ENCODE measurements around the gene DNAJB11.
A peak's percentile ranks its signal among the peaks of the same experiment; 100 is the strongest.

Gene DNAJB11

GRCh38 chr3:186532598-186533072 lies 37.9 kb upstream of the DNAJB11 start:
- Histone ChIP-seq H3K4me3 (ENCODE audit: low read length) (no peak overlapping the region), H4K5ac (ENCODE audit: low read length) (no peak overlapping the region), H3K79me2 (ENCODE audit: control insufficient read depth, insufficient read depth, low read length) (no peaks in the 10 kb centered on the region), H3K4me2 (ENCODE audit: low read length) (no peak overlapping the region), H2BK120ac (ENCODE audit: low read depth, low read length) (no peak overlapping the region), H3K9ac (ENCODE audit: low read length) (no peak overlapping the region), H3K36me3 (ENCODE audit: control insufficient read depth, insufficient read depth, low read length) (no peaks in the 10 kb centered on the region), H3K4me1 (ENCODE audit: control insufficient read depth, low read depth, low read length) (peaks cover 2% of the 10 kb centered on the region), H2BK5ac (ENCODE audit: low read length) (no peak overlapping the region), H3K4ac (ENCODE audit: low read depth, low read length) (no peak overlapping the region), H3K79me1 (ENCODE audit: low read length) (no peaks in the 10 kb centered on the region), H3K23ac (ENCODE audit: low read length) (no peak overlapping the region), H2AK5ac (ENCODE audit: low read length) (no peak overlapping the region), H3K18ac (ENCODE audit: low read length) (no peak overlapping the region), H3K56ac (ENCODE audit: low read length) (no peak overlapping the region), H3K27me3 (ENCODE audit: insufficient read depth, low read length, poor library complexity) (no peaks in the 10 kb centered on the region), H3K27ac (ENCODE audit: low read depth, low read length) (no peak overlapping the region), H4K8ac (ENCODE audit: low read depth, low read length) (no peak overlapping the region), H2BK15ac (replicated peaks; ENCODE audit: low read depth) (no peak overlapping the region)
- peak; percentile 49 for DNase-seq
- no CpG with 5 or more reads among the region's 1 CpG for WGBS (ENCODE audit: extremely low coverage, insufficient coverage, low lambda C conversion rate)

DNA sequence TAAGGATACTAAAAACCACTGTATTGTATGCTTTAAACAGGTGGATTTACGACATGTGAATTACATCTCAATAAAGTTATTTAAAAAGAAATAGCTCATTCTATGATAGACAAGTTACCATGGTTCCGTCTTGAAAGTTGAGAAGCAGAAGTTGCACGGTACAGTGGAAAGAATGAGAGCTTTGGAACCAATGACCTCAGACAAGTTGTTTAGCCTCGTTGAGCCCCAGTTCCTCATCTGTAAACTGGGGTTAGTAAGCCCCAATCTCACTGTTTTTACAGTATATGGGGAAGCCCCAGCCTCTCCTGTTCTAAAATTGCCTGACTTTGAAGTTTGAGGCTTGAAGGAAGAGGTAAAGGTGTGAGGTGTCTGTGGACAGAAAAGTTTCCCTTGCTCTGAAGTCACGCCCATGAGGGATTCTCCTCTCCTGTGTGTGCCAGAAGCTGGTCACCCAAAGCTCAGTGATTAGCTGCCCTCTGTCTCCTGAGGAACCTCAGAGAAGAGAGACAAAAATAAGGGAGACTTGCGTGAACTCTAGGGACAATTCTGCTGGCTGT lies 36.3 kb upstream of the DNAJB11 start:
- H3K27me3 ChIP-seq (ENCODE audit: insufficient read depth, low read length, poor library complexity): no peaks in the 10 kb centered on the region
- no peak overlapping the region for H3K27ac ChIP-seq (ENCODE audit: low read depth, low read length)
- H2BK5ac ChIP-seq (ENCODE audit: low read length): no peak overlapping the region
- H3K23ac ChIP-seq (ENCODE audit: low read length): peak overlapping the region; percentile 53
- no peak overlapping the region for H3K4me3 ChIP-seq (ENCODE audit: low read length)
- no peak overlapping the region for H2BK120ac ChIP-seq (ENCODE audit: low read depth, low read length)
- no peak overlapping the region for H2AK5ac ChIP-seq (ENCODE audit: low read length)
- peaks cover 2% of the 10 kb centered on the region for H3K4me1 ChIP-seq (ENCODE audit: control insufficient read depth, low read depth, low read length)
- H4K8ac ChIP-seq (ENCODE audit: low read depth, low read length): no peak overlapping the region
- no peak overlapping the region for H3K4me2 ChIP-seq (ENCODE audit: low read length)
- no CpG with 5 or more reads among the region's 6 CpGs for WGBS (ENCODE audit: extremely low coverage, insufficient coverage, low lambda C conversion rate)
- H3K79me1 ChIP-seq (ENCODE audit: low read length): no peaks in the 10 kb centered on the region
- no peaks in the 10 kb centered on the region for H3K79me2 ChIP-seq (ENCODE audit: control insufficient read depth, insufficient read depth, low read length)
- H4K5ac ChIP-seq (ENCODE audit: low read length): no peak overlapping the region
- no peak overlapping the region for H3K9ac ChIP-seq (ENCODE audit: low read length)
- H2BK15ac ChIP-seq (replicated peaks; ENCODE audit: low read depth): no peak overlapping the region
- no peak for DNase-seq
- H3K56ac ChIP-seq (ENCODE audit: low read length): no peak overlapping the region
- H3K4ac ChIP-seq (ENCODE audit: low read depth, low read length): no peak overlapping the region
- H3K18ac ChIP-seq (ENCODE audit: low read length): no peak overlapping the region
- H3K36me3 ChIP-seq (ENCODE audit: control insufficient read depth, insufficient read depth, low read length): no peaks in the 10 kb centered on the region

- no peaks in the 10 kb centered on the region for H3K79me2 ChIP-seq (ENCODE audit: control insufficient read depth, insufficient read depth, low read length)
- no peak overlapping the region for H3K9ac ChIP-seq (ENCODE audit: low read length)
Measured at GRCh38 chr3:186536883-186537844, 33.4 kb upstream of the DNAJB11 start.

DNA sequence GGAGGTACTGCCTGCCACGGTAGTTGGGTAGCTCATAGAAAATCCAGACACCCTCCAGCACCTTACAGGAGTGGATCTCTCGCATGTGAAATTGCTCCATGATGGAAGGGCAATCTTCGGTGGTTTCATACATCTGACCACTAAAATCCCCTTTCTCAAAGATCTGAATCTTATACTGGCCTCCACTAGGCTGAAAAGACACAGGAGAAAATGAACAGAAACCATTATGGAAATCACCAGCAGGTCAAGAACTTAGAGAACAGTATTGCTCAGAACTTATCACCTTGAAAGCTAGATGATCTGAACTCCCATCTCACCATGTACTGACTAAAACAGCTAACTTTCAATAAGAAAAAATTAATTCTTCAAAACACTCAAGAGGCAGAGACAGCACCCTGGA lies 31.7 kb upstream of the DNAJB11 start:
- Histone ChIP-seq H4K8ac (ENCODE audit: low read depth, low read length) (no peak overlapping the region), H3K4me1 (ENCODE audit: control insufficient read depth, low read depth, low read length) (no peaks in the 10 kb centered on the region), H3K4ac (ENCODE audit: low read depth, low read length) (no peak overlapping the region), H4K5ac (ENCODE audit: low read length) (no peak overlapping the region), H3K36me3 (ENCODE audit: control insufficient read depth, insufficient read depth, low read length) (no peaks in the 10 kb centered on the region), H3K23ac (ENCODE audit: low read length) (no peak overlapping the region), H2BK120ac (ENCODE audit: low read depth, low read length) (no peak overlapping the region), H3K79me2 (ENCODE audit: control insufficient read depth, insufficient read depth, low read length) (no peaks in the 10 kb centered on the region), H3K9ac (ENCODE audit: low read length) (no peak overlapping the region), H3K4me2 (ENCODE audit: low read length) (no peak overlapping the region), H3K27me3 (ENCODE audit: insufficient read depth, low read length, poor library complexity) (no peaks in the 10 kb centered on the region), H2BK5ac (ENCODE audit: low read length) (no peak overlapping the region), H2BK15ac (replicated peaks; ENCODE audit: low read depth) (no peak overlapping the region), H3K79me1 (ENCODE audit: low read length) (no peaks in the 10 kb centered on the region), H3K4me3 (ENCODE audit: low read length) (no peak overlapping the region), H3K18ac (ENCODE audit: low read length) (no peak overlapping the region), H3K27ac (ENCODE audit: low read depth, low read length) (no peak overlapping the region), H3K56ac (ENCODE audit: low read length) (no peak overlapping the region), H2AK5ac (ENCODE audit: low read length) (no peak overlapping the region)
- no peak for DNase-seq
- no CpG with 5 or more reads among the region's 3 CpGs for WGBS (ENCODE audit: extremely low coverage, insufficient coverage, low lambda C conversion rate)

More at GRCh38 chr3:186536883-186537844, 33.4 kb upstream of the DNAJB11 start:
- H3K36me3 ChIP-seq (ENCODE audit: control insufficient read depth, insufficient read depth, low read length): no peaks in the 10 kb centered on the region
- H3K4me1 ChIP-seq (ENCODE audit: control insufficient read depth, low read depth, low read length): no peaks in the 10 kb centered on the region
- H2BK15ac ChIP-seq (replicated peaks; ENCODE audit: low read depth): no peak overlapping the region
- no peak overlapping the region for H3K27ac ChIP-seq (ENCODE audit: low read depth, low read length)
- no peak overlapping the region for H2AK5ac ChIP-seq (ENCODE audit: low read length)
- H3K27me3 ChIP-seq (ENCODE audit: insufficient read depth, low read length, poor library complexity): no peaks in the 10 kb centered on the region
- peak; percentile 64 for DNase-seq
- H3K4me3 ChIP-seq (ENCODE audit: low read length): no peak overlapping the region
- no peak overlapping the region for H2BK5ac ChIP-seq (ENCODE audit: low read length)
- no peak overlapping the region for H2BK120ac ChIP-seq (ENCODE audit: low read depth, low read length)
- no peak overlapping the region for H3K4me2 ChIP-seq (ENCODE audit: low read length)
- H3K79me1 ChIP-seq (ENCODE audit: low read length): no peaks in the 10 kb centered on the region
- H4K5ac ChIP-seq (ENCODE audit: low read length): no peak overlapping the region
- no peak overlapping the region for H3K56ac ChIP-seq (ENCODE audit: low read length)
- no peak overlapping the region for H3K18ac ChIP-seq (ENCODE audit: low read length)
- H4K8ac ChIP-seq (ENCODE audit: low read depth, low read length): no peak overlapping the region
- no peak overlapping the region for H3K4ac ChIP-seq (ENCODE audit: low read depth, low read length)
- H3K23ac ChIP-seq (ENCODE audit: low read length): no peak overlapping the region

DNA sequence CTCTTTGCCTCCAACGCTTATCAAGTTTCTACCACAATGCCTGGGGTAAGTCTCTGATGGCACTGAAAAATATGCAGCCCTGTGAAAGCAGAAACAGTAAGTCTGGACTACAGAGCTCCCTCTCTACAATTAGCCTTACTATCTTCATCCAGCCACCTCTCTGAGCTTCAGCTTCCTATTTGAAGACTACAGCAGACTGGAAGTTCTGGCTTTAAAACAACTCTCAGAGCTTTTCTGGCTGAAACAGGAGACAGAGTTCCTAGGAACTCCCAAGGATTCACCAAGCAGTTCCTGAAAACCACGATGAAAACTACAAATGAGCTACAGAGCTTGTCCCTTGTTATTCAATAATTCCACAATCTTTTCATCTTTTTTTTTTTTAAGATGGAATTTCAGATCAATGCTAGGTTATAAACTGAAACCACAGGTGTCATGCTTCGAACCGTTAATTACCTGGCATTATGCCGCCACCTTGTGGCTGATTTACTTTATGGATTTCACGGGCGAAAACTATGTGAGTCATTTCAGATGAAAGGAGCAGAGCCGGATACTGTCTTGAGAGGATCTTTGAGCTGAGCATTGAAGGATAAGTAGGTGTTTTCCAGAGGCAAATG lies 30.2 kb upstream of the DNAJB11 start:
- Histone ChIP-seq H3K79me1 (ENCODE audit: low read length) (no peaks in the 10 kb centered on the region), H3K36me3 (ENCODE audit: control insufficient read depth, insufficient read depth, low read length) (no peaks in the 10 kb centered on the region), H3K23ac (ENCODE audit: low read length) (no peak overlapping the region), H2BK15ac (replicated peaks; ENCODE audit: low read depth) (no peak overlapping the region), H3K27me3 (ENCODE audit: insufficient read depth, low read length, poor library complexity) (no peaks in the 10 kb centered on the region), H3K9ac (ENCODE audit: low read length) (no peak overlapping the region), H4K8ac (ENCODE audit: low read depth, low read length) (no peak overlapping the region), H2BK5ac (ENCODE audit: low read length) (no peak overlapping the region), H3K4me1 (ENCODE audit: control insufficient read depth, low read depth, low read length) (no peaks in the 10 kb centered on the region), H3K18ac (ENCODE audit: low read length) (no peak overlapping the region), H3K79me2 (ENCODE audit: control insufficient read depth, insufficient read depth, low read length) (no peaks in the 10 kb centered on the region), H4K5ac (ENCODE audit: low read length) (no peak overlapping the region), H2AK5ac (ENCODE audit: low read length) (no peak overlapping the region), H3K27ac (ENCODE audit: low read depth, low read length) (no peak overlapping the region), H3K4me2 (ENCODE audit: low read length) (no peak overlapping the region), H2BK120ac (ENCODE audit: low read depth, low read length) (no peak overlapping the region), H3K56ac (ENCODE audit: low read length) (no peak overlapping the region), H3K4ac (ENCODE audit: low read depth, low read length) (no peak overlapping the region), H3K4me3 (ENCODE audit: low read length) (no peak overlapping the region)
- DNase-seq: peak; percentile 79
- no CpG with 5 or more reads among the region's 8 CpGs for WGBS (ENCODE audit: extremely low coverage, insufficient coverage, low lambda C conversion rate)
